Colonic mucosa (tissue), 4 donors: ENCODE results near the gene TNIK. TPM values are rescaled to one million over a fixed set of nuclear protein-coding genes. Genes with fewer than 3 reads are reported as not detected.
A peak's percentile ranks its signal among the peaks of the same experiment; 100 is the strongest.
"Not testable (repeated sequence)": the region's sequence is repeated elsewhere in the genome, so short reads cannot be mapped to it uniquely, and the experiment has no call there.

Source experiments
- DNase-seq: peaks from one replicate; pipeline ENCODE4 v3.0.0-alpha.2; 2020
- H3K27ac ChIP-seq: fragments of 200-600 bp; one replicate; pipeline ENCODE4 v1.8.0; 2021
- H3K27me3 ChIP-seq: fragments of 200-600 bp; one replicate; pipeline ENCODE4 v1.8.0; 2021
- H3K36me3 ChIP-seq: fragments of 200-600 bp; one replicate; pipeline ENCODE4 v1.8.0; 2021
- H3K4me1 ChIP-seq: fragments of 200-600 bp; one replicate; pipeline ENCODE4 v1.8.0; 2021; ENCODE audit warnings: mild to moderate bottlenecking
- H3K4me3 ChIP-seq: fragments of 200-600 bp; one replicate; pipeline ENCODE4 v1.8.0; 2021
- H3K9ac ChIP-seq, 2 donors: one replicate each; pipeline ENCODE4 v1.7.0; 2013; ENCODE audit warnings: control low read depth in 2 of 2, low read depth in 2 of 2, low read length in 2 of 2
- H3K9me3 ChIP-seq: fragments of 200-600 bp; one replicate; pipeline ENCODE4 v1.8.0; 2021
- intact Hi-C: fragments of 100-400 bp; cut with DNase I; formaldehyde crosslinking; loops from one replicate; pipeline ENCODE4 v1.14.1; 2022
- total RNA-seq, 2 donors: library from RNA; stranded (reverse); fragmentation: NEBNext Ultra II Directional in 1 of 2; extraction: Animal tissue kit (Norgen Biotek cat#: 25700) in 1 of 2; gene quantifications; one replicate each; pipeline ENCODE4 v1.2.1, GENCODE V29; 2021
- TF ChIP-seq, protein P1 (sequence below): fragments of 200-600 bp; IDR thresholded peaks from one replicate; pipeline ENCODE4 v1.8.0; 2022; ENCODE audit warnings: antibody characterized with exemption, mild to moderate bottlenecking
- donor health status: healthy.
- donor health status: DM: no; HTN: no; CAD: no.
- donor health status: DM: no; HTN: no; CAD: no.

TNIK gene
- total RNA-seq, 2 donors from 2014 or later = 19.9 to 30.9 TPM

DNA sequence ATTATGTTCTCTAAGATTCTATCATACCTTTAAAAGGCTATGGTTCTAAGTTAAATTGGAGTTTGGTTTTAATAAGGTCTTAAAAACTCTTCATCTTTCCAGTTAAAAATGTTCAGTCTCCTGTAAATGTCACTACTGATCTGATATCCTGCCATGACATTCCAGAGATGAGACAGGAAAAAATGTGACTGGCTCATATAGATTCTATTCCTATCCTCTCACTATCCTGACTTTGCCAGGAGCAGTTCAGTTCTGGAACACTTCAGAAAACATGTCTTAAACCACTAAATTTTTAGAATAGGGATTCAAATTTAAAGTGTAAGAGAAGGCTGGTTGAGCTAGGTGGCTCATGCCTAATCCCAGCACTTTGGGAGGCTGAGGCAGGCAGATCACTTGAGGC, 170.9 kb downstream of the TNIK start:
- no peak overlapping the region for H3K9ac ChIP-seq
- TF ChIP-seq, protein P1, sequence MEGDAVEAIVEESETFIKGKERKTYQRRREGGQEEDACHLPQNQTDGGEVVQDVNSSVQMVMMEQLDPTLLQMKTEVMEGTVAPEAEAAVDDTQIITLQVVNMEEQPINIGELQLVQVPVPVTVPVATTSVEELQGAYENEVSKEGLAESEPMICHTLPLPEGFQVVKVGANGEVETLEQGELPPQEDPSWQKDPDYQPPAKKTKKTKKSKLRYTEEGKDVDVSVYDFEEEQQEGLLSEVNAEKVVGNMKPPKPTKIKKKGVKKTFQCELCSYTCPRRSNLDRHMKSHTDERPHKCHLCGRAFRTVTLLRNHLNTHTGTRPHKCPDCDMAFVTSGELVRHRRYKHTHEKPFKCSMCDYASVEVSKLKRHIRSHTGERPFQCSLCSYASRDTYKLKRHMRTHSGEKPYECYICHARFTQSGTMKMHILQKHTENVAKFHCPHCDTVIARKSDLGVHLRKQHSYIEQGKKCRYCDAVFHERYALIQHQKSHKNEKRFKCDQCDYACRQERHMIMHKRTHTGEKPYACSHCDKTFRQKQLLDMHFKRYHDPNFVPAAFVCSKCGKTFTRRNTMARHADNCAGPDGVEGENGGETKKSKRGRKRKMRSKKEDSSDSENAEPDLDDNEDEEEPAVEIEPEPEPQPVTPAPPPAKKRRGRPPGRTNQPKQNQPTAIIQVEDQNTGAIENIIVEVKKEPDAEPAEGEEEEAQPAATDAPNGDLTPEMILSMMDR = no peak
- no peak overlapping the region for H3K4me3 ChIP-seq
- intact Hi-C loops = no loop called here
- H3K27ac ChIP-seq = no peak overlapping the region
- no peak for DNase-seq
- no peaks in the 10 kb centered on the region for H3K4me1 ChIP-seq
- H3K36me3 ChIP-seq = no peaks in the 10 kb centered on the region
- no peaks in the 10 kb centered on the region for H3K27me3 ChIP-seq
- H3K9me3 ChIP-seq = no peaks in the 10 kb centered on the region

DNA sequence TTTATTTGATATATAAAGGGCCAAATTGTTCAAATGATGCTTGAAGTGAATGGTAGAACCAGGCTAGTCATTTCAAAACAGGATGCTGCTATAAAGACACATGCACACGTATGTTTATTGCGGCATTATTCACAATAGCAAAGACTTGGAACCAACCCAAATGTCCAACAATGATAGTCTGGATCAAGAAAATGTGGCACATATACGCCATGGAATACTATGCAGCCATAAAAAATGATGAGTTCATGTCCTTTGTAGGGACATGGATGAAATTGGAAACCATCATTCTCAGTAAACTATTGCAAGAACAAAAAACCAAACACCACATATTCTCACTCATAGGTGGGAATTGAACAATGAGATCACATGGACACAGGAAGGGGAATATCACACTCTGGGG, 172.4 kb downstream of the TNIK start:
- H3K27ac ChIP-seq, H3K36me3 ChIP-seq, H3K27me3 ChIP-seq, H3K9ac ChIP-seq, DNase-seq, H3K4me1 ChIP-seq, intact Hi-C loops, H3K9me3 ChIP-seq, H3K4me3 ChIP-seq: not testable (repeated sequence)

DNA sequence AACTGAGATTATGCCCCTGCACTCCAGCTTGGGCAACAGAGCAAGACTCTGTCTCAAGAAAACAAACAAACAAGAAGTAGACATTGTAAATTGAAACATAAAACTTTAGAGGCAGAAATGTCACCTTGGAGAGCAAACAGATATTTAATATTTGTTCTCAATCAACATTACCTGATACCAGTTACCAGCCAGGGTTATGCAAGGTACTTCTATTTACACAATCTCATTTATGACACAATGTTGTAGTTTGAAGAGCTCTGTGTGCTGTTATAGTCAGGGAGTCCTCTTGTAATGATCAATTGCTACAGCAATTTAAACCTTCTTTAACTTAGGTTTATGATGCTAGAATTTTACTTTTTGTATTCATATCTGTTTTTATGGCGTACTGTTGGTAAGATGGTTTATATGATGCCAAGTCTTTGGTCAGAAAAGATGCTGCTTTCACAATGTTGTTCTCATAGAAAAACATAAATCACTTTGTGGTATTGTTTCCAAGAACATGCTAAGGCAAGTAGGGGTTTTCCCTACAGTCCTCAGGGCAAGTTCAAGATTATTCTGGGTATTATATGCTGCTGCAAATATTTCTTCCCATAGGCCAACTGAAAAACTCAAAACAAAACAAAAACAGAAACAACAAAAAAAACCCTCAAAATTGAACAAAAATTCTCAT, 173.5 kb downstream of the TNIK start:
- no peak overlapping the region for H3K27ac ChIP-seq
- no peaks in the 10 kb centered on the region for H3K36me3 ChIP-seq
- H3K4me3 ChIP-seq = no peak overlapping the region
- DNase-seq = no peak
- intact Hi-C loops = no loop called here
- H3K4me1 ChIP-seq = no peaks in the 10 kb centered on the region
- no peak overlapping the region for H3K9ac ChIP-seq
- no peaks in the 10 kb centered on the region for H3K9me3 ChIP-seq
- H3K27me3 ChIP-seq = no peaks in the 10 kb centered on the region
- TF ChIP-seq, protein P1 = no peak

DNA sequence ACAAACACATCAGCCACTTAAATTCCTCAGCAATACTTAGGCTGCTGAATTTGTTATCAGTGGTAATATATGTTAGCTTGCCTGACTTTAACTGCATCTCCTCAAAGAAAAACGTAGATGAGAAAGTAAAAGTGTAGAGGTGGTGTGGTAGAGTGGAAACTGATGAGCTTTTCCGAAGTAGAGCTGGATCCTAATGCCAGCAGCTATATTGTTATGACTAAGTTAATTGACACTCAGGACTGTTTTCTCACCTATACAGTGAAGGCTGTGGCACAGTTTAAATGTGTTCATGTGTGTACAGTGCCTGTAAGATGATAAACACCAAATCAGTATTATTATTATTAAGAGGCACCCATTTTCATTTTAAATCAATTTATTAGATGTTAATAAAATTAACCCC, 174.9 kb downstream of the TNIK start:
- H3K27me3 ChIP-seq = no peaks in the 10 kb centered on the region
- H3K27ac ChIP-seq = no peak overlapping the region
- DNase-seq = no peak
- intact Hi-C loops = no loop called here
- TF ChIP-seq, protein P1 = no peak
- H3K36me3 ChIP-seq = no peaks in the 10 kb centered on the region
- no peaks in the 10 kb centered on the region for H3K9me3 ChIP-seq
- H3K9ac ChIP-seq = no peak overlapping the region
- no peaks in the 10 kb centered on the region for H3K4me1 ChIP-seq
- H3K4me3 ChIP-seq = no peak overlapping the region

DNA sequence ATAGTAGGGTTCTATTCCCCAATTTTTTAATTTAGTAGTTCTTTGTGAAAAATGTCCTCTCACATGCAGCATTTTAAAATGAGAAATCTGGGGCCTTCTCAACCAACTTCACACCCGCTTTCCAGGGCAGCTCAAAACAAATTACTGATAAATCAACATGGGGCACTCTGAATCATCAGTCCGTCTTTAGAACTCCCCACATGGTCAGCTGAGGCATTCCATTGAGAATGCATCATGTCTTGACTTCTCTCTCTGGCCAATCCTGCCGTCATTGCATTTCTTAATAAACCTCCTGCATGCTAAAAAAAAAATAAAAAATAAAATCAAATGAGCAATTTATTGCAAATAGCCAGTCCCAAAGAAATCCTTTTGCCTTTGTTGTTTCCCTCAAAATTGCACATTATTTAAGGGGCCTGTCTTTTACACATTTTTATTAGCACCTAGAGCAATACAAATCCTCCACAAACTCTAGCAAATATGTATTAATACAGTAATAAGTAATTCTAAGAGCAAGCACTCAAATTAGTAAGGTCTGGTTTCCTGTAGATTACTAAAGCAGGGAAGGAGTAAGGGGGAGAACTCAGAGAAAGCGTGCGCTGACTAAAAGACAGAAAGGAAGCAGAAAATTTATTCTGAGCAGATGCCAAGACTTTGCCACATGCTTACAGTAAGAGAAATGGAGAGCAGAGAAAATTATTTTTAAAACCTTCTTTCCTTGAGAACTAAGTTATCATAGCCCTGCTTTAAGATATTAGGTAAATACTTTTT, 175.7 kb downstream of the TNIK start:
- TF ChIP-seq, protein P1 = no peak
- Histone ChIP-seq H3K36me3 (no peaks in the 10 kb centered on the region), H3K27ac (no peak overlapping the region), H3K27me3 (no peaks in the 10 kb centered on the region), H3K9me3 (no peaks in the 10 kb centered on the region), H3K9ac (no peak overlapping the region), H3K4me3 (no peak overlapping the region), H3K4me1 (no peaks in the 10 kb centered on the region)
- DNase-seq = peak; percentile 24
- intact Hi-C loops = no loop called here

DNA sequence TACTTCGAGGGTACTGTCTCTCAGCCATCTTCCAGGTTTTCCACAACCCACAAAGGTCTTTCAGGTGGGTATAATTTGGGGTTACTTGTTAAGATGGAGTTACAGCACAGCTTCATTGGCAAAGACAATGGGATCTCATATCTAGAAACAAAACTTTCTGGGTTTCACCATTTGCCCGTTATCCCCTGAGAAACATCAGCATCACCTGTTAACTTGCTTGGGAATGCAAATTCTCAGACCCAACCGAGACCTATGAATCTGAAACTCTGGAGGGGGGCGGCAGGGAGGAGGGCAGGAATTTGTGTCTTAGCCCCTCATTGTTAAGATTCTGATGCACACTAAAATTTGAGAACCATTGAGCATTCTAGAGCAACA, 176.4 kb downstream of the TNIK start:
- intact Hi-C loops = no loop called here
- no peaks in the 10 kb centered on the region for H3K9me3 ChIP-seq
- TF ChIP-seq, protein P1 = no peak
- no peaks in the 10 kb centered on the region for H3K27me3 ChIP-seq
- H3K27ac ChIP-seq = no peak overlapping the region
- no peaks in the 10 kb centered on the region for H3K4me1 ChIP-seq
- H3K9ac ChIP-seq = no peak overlapping the region
- H3K36me3 ChIP-seq = no peaks in the 10 kb centered on the region
- no peak for DNase-seq
- H3K4me3 ChIP-seq = no peak overlapping the region
